Testis (tissue), 2 donors: ENCODE measurements around the gene CPA1.

ENCODE experiments used
- CTCF ChIP-seq, 3 experiments: fragments of 450-650 bp in 2 of 3; fragments of 200-600 bp in 1 of 3; sonication (generic) in 1 of 3; IDR thresholded peaks; one replicate each; pipeline ENCODE4 v1.5.1; 2016 to 2019; ENCODE audit warnings: antibody characterized with exemption in 3 of 3, mild to moderate bottlenecking in 2 of 3, moderate library complexity in 1 of 3
- POLR2A ChIP-seq: fragments of 450-650 bp; IDR thresholded peaks from one replicate; pipeline ENCODE4 v1.6.1; 2017; ENCODE audit warnings: antibody characterized with exemption, mild to moderate bottlenecking, moderate library complexity

DNA sequence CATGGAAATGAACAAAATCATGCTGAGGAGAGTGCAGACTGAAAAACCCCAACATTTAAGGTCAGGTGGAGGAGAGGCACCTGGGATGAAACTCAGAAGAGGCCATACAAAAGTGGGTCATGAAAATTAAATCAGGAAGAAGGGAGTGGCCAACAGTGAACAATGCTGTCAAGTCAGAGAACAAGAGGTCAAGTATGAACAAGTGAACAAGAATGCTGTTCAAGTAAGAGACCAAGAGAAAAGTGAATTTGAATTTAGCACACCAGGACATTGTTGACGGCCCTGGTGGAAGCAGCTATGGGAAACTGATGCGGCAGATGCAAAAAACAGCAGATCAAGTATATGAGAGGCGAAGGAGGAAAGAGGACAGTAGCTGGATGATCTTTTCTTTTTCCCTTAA, 52.6 kb downstream of the CPA1 start:
- TF ChIP-seq CTCF (IDR thresholded peaks at IDR 0.05) (no peak), POLR2A (no peak)
